HT-29 (cell line): ENCODE results near the gene VPS8. TPM values are rescaled to one million over a fixed set of nuclear protein-coding genes. Genes with fewer than 3 reads are reported as not detected.
"Not testable (repeated sequence)": the region's sequence is repeated elsewhere in the genome, so short reads cannot be mapped to it uniquely, and the experiment has no call there.

ENCODE experiments used
- DNase-seq: peaks from one replicate; pipeline ENCODE4 v3.0.0-alpha.2; 2015; ENCODE audit warnings: low spot score
- total RNA-seq: library from RNA; depleted of rRNA; stranded (reverse); fragments of >200 nt; shearing (Covaris generic); gene quantifications from 2 replicates; pipeline ENCODE4 v1.2.3, GENCODE V29; 2014

The VPS8 gene
- total RNA-seq, 1 experiment from 2014 or later, result 11.7 TPM

DNA sequence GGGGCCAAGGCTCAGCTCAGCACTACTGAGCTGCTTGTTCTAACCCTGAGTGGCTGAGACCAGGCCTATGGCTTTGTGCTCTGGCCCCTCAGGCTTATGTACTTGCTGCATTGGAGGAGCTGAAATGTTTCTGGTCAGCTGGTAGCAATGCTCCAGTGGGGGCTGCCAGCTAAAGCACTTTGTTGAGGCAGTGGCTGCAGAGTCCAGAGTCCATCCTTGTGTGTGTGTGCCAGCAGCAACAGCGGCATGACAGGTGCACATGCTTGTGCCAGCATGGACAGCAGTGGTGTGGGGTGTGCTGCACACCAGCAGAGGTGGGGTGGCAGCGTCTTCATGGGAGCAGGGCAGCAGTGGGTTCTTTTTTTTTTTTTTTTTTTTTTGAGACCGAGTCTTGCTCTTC is 169.1 kb downstream of the VPS8 start:
- DNase-seq, result peak; percentile 28

DNA sequence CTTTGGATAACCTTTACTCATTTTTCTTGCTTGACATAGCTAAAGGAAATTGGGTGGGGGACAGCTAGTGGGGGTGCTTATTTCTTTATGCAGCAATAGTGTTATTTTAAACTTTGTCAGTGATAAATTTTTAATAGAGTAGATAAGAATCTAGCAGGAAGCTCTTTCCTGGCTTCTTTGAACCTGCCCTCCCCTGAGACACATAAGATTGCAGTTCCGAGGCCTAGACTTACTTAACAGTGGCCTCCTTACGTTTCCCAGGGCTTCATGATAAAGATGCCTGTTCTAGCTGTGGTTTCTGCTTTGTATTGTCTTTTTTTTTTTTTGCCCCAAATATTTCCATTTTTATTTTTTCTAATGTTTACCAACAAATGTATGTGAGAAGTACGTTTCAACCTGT is 170.1 kb downstream of the VPS8 start:
- peak; percentile 9 for DNase-seq

DNA sequence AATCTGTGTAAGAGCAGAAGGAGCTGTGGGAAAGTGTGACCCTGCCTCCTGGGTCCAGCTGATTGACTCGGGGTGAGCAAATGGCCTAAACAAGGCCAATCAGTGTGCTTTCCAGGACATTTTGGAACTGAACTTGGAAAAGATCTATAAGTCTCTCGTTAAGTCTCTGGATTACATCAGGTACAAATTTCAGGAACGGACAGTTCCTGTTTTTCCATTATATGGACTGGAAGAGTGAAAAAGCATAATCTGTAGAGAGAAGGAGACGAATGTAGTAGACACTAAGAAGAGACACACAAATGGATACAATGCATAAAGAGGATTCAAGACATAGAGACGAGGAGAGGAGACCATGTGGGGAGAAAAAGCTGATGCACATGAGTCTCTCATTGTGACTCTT is 173.6 kb downstream of the VPS8 start:
- no peak for DNase-seq

DNA sequence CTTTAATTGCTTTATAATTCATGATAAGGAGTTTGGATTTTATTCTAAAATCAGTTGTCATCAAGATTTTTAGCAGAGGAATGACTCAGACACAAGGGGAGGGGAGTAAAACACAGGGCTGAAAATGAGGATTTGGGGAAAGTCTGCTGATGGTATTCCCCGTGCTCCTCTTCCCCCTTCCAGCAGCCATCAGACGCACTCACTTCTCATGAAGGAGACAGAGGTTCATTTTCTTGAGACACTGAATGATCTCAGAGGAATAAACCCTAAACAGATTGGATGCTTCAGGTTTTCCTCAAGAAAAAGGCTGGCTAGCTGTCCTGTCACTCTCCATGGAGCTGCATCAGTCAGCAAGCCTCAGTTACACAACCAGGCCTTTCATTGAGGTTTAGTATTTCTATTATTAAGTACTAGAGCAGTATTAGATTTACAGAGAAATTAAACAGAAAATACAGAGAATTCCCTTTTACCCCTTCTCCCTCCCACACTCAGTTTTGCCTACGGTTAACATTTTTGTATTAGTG is 174.5 kb downstream of the VPS8 start:
- no peak for DNase-seq

DNA sequence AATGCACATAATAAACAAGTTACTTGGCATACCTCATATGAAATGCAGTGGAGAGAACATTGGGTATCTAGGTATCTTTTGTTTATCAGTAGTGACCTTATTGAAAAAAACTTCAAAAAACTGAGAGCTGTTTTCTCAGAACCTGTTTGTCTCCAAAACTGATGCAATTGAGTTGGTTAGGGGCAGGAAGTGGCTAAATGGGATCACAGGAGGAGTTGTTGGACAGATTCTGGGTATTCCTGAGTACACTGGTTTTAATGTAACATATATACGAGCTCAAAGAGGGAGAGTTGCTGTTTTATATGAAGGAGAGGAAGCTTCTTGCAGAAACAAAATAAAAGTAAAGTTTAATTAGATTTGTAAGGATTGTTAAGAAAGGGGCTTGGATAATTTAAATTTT is 181.4 kb downstream of the VPS8 start:
- DNase-seq, result no peak

DNA sequence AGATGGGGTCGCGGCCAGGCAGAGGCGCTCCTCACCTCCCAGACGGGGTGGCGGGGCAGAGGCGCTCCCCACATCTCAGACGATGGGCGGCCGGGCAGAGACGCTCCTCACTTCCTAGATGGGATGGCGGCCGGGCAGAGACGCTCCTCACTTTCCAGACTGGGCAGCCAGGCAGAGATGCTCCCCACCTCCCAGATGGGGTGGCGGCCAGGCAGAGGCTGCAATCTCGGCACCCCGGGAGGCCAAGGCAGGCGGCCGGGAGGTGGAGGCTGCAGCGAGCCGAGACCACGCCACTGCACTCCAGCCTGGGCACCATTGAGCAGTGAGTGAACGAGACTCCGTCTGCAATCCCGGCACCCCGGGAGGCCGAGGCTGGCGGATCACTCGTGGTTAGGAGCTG is 191.9 kb downstream of the VPS8 start:
- not testable (repeated sequence) for DNase-seq

DNA sequence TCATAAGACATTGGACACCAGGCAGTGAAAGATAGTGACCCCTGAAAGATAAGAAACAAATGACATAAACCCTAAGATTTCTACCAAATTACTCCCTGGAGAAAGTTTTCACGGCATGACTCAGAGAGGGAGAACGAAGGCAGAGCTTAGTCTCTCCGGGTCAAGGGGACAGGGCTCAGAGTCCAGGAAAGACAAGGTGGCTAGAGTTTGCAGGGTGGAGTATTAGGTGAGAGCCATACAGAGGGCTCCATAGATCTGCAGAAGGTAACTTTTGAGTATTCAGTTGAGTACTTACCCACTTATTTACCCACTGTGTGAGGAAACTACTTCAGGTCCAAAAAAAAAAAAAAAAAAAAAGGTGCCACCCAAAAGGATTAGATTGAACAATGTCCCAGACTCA is 197.7 kb downstream of the VPS8 start:
- no peak for DNase-seq

DNA sequence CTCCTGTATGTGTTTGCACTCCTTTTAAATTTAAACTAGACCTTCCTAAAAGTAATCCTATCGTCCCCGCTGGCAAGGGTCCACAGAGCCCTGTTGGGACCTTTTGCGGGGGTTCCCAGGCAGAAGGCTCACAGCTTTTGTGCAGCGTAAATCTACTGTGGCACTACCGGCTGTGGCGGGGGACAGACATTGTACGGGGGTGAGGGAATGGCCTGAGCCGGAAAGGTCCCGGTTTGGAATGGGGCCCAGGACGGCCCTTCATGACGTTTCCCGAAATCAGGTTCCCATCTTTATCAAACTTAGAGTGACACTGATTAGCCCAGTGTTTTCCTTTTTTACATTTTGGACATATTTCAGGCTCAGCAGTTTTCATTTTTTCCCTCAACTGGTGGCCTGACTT is 205.6 kb downstream of the VPS8 start:
- not testable (repeated sequence) for DNase-seq

DNA sequence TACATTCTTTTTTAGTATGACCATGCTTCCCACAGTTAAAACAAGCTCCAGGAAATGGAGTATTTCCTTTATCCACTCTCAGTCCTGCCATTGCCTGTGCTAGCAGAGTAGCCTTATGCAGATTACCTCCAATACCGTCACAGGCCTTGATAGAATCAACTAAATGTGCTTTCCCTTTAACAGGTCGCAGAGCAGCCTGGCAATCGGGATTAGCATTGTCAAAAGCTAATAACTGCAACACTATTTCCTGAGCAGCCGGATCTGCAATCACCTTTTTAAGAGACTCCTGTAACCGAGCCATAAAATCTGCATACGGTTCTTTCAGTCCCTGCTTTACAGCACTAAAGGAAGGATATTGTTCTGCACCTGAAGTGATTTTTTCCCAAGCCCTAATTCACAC is 206.0 kb downstream of the VPS8 start:
- DNase-seq, result not testable (repeated sequence)

DNA sequence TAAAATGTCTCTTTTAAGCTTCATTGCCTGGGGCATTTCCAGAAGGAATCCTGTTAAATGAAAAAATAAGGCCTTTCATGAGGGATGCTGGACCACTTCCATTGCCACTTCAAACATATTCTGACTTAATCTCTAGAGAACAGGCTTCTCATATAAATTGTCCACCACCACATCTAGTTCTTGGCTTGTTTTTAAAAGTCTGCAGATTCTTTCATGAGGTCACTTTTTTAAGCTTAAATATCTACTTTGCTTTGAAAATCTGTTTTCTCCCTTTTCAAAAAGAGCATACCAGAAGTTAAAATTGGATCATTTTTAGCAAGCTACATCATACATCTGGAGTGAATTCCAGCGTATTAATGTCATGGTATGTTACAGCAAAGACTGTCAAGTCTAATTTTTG is 209.3 kb downstream of the VPS8 start:
- no peak for DNase-seq

DNA sequence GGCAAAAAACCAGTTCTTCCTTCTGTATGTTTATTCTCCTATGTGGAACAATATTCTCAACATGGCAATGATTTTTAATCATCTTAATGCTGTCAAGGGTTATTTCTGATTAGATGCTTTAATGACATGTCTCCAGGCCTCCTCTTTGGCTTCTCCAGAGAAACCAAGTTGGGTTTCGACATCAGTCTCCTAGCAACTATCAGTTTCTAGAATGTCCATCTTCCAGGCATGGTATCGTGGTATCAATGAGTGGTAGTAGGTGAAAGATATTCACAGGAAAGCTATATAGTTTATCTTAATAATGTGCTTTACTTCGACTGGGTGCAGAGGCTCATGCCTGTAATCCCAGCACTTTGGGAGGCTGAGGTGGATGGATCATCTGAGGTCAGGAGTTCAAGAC is 212.4 kb downstream of the VPS8 start:
- no peak for DNase-seq

DNA sequence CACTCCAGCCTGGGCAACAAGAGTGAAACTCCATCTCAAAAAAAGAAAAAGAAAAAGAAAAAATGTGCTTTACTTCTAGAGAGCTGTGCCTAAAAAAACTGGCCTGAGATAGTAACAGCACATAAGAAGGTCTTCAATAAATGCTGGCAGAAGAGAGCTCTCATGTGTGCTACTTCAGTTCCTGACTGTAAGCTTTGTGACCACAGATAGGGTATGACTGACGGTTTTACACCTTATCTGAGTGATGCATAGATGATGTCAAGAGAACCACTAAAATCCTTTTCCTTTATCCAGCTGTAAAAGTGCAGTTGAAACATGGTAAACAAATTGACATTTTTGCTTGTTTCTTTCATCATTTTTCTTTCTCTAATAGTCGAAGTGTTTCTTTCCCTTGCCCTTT is 213.0 kb downstream of the VPS8 start:
- DNase-seq, result no peak

DNA sequence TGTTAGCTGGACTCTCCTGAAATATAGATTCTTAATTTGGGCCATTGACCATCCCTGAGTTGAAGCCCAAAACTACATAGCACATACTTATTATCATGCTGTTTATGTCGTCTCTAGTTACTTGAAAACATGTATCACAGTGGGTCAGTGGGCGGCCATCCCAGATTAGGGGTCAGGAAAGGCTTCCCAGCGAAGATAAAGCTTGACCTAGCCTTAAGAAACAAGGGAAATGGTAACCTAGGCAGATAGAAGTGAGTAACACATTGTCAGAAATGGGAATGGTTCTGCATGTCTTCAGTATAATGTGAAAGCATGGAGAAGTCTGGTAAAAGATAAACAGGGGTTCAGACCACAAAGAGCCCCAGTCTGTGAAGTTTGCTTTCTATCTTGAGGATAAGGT is 216.2 kb downstream of the VPS8 start:
- DNase-seq, result no peak

DNA sequence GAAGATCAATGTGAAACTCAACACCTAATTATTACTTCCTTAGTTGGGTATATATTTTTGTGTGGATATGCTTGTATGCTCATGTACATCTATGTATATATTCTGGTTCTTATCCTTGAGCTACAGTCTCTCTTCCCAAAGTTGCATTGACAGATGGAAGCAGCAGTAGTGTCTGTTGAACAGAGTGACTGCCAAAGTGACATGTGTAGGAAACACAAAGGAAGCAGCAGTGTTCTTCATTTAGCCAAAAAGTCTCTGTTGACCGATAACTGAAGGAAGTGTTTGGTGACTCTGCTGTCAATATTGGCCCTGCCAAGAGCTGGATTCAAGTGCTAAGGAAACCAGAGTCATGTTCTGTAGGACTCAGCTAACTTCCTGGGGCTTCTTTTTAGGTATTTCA is 217.1 kb downstream of the VPS8 start:
- no peak for DNase-seq

DNA sequence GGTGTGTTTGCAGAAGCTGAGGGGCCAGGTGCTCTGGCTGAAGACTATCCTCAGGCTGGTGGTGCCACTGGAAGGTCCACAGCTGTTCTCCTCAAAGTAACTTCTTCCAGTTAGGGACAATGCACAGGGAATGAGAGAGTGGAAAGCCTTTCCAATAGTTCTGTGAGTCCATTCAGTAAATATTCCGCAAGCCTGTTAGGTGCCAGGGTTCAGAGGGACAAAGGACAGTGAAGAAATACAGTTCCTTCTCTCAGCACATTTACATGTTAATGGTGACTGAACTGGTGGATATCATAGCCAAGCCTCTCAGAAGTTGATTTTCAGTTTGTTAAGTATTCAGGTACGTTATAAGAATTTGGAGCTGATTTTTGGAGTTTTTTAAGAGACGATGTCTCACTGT is 218.4 kb downstream of the VPS8 start:
- no peak for DNase-seq

DNA sequence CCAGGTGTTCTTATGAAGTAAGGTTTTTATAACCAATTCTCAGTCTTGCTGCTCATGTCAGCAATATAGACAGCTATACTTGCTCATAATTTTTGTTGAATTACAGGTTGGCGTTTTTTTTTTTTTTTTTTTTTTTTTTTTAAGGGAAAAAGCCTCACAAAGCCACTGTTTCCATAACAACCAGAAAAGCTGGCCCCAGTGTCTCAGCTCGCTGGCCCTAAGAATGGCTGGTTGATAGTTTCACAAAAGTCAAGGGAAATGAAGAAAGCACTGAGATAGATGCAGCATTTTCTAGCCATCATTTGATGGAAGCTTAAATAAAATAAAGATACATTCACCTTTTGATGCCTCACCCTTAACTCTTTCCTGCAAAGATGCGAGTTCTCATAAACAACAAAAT is 219.0 kb downstream of the VPS8 start:
- no peak for DNase-seq

DNA sequence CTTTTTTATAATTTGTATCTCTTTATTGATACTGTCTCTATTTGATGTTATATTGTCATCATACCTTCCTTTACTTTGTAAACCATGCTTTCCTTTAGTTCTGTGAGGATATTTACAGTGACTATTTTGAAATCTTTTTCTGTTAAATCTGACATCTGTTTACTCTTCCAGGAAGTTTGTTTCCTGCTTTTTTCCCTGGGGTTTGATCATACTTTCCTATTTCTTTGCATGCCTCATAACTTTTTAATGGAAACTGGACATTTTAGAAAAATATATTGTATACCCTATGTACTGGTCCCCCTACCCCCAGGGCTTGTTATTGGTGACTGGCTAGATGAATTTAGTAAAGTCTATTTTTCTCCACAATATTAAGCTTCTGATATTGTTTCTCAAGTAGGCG is 225.8 kb downstream of the VPS8 start:
- DNase-seq, result no peak

DNA sequence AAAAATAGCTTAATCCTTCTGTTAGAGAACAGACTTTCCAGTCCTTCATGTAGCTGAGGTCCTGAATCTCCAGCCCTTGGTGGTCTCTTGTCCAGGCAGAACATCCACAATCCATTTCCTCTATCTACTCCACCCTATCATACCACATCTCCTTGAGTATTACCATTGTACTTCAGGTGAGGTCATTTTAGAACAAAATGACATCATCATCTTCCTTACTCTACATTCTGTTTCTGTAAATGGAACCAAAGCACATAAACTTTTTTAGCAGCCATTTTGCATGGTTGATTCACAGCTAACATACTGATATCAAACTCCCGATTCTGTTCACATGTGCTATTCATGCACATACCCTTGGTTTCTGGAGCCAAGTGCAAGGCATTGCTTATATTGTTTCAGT is 228.5 kb downstream of the VPS8 start:
- no peak for DNase-seq

DNA sequence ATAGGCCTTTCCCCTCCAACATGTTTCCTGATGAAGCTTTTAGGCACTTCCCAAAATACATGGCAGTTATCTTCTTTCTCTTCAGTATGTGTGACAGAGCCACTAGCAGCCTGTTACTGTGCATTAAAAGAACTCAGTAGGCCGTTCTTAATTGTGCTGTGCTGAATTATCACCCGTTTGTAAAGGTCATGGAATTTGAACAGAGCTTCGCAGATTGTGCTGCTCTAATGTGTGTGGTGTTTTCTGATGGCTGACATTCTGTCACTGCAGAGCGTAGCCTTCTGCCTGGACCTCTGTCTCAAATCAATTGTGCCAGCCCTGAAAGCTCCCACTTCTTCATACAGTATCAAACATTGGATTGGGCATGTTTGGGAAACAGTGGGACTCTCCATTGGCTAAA is 229.6 kb downstream of the VPS8 start:
- DNase-seq, result no peak

DNA sequence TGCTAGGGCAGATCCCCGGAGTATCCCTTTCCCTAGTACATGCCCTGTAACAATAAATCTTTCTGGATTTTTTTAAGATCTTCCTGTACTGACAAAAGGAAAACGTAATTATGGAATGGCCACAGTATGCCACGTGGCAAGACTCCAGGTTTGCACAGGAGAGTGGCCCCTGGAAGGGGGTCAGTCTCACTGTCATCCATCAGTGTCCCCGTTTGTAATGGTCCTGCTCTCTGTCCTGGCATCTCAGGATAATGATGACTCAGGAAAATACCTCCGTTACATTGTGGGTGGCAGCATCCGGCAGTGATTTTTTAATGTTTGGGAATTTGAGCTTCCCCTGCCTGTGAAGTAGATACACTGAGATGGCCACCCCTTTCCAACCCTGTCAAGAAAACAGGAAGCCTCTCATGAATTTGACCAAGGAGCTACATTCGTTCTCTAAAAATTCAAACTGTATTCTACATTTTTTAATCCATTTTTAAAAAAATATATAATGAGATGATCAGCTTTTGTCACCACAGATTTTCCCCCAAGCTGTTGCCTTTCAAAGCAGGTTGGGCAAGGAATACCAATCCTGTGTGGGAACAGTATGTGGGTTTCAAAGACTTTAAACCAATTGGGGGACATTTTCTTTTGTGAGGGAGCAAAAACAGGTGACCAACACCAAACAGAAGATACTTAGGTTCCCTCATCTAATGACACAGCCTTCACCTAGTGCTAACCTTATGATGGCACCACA is 230.5 kb downstream of the VPS8 start:
- no peak for DNase-seq

DNA sequence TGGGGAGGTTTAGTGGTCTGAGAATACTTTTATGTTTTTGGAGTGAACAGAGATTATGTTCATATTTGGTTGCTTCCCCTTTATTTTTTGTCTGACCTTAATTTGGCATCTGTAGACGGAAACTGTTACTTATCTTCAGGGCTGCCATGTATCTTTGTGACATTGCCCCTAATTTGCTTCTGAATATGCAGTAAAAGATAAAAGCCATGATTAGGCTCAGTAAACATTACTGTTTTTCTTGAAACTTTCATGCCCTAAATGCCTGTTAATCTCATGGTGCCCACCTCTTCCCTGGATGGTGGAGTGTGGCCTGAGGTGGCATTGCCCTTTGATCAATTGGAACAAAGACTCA is 234.2 kb downstream of the VPS8 start:
- no peak for DNase-seq

DNA sequence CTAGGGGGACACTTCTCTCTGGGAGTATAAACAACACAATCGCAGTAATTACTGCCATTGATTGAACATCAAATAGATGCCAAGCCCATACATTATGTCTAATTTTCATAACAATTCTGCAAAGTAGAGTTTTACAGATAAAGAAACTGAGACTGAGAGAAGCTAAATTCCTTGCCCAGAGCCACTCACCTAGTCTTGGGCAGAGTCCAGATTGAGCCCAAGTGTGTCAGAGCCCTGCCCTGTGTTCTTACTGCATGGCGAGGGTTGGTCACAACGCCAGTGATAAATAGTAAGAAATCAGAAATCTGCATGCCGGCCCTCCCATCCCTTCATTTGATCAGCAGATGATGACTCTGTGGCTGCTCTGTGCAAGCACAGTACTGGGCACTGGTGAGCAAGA is 234.6 kb downstream of the VPS8 start:
- no peak for DNase-seq

DNA sequence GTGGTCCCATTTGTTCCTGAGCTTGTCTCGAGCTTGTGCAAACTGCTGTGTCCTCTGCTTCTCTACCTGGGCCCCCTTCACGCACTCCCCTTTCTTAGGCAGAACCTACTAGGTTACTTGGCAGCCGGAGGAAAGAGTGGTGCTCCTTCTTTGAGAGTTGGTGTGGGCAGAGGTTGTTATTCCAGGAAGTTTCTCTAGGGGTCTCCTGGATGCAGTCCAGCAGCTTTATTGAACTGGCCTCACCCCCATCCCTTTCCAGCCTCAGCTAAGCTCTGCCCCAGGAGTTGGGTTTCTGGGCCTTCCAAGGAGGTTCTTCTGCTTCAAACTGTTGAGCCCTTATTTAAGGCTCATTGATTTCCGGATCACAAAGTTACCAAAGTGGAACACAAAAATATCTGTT is 237.7 kb downstream of the VPS8 start:
- no peak for DNase-seq

DNA sequence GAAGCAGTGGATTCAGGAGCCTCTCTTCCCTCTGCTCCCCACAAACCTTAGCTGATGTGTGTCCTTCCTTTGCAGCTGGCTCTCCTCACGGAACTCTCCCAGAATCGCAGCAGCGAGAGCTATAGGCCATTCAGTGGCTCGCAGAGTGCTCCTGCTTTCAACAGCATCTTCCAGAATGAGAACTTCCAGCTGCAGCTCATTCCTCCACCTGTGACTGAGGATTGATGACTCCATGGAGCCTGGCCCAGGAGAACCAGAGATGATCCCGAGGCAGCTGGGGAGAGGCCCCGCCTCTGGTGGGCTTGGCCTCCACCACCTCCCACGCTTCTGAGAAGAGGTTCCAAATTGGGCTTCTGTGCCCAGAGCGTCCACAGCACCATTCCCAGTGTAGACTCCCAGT is 239.8 kb downstream of the VPS8 start:
- DNase-seq, result no peak
